Neural progenitor cell (in vitro differentiated cells): Measurements from ENCODE around the gene BRSK2.

ENCODE experiments used
- EZH2phosphoT487 ChIP-seq: fragments of 200-600 bp; sonication (generic); IDR thresholded peaks from 2 replicates; pipeline ENCODE4 v1.6.1; 2017; ENCODE audit warnings: antibody characterized with exemption
- TF ChIP-seq, protein P1 (sequence below): fragments of 200-600 bp; sonication (generic); IDR thresholded peaks from 2 replicates; pipeline ENCODE4 v1.5.1; 2017; ENCODE audit warnings: antibody characterized with exemption, mild to moderate bottlenecking

- TF ChIP-seq, protein P1, sequence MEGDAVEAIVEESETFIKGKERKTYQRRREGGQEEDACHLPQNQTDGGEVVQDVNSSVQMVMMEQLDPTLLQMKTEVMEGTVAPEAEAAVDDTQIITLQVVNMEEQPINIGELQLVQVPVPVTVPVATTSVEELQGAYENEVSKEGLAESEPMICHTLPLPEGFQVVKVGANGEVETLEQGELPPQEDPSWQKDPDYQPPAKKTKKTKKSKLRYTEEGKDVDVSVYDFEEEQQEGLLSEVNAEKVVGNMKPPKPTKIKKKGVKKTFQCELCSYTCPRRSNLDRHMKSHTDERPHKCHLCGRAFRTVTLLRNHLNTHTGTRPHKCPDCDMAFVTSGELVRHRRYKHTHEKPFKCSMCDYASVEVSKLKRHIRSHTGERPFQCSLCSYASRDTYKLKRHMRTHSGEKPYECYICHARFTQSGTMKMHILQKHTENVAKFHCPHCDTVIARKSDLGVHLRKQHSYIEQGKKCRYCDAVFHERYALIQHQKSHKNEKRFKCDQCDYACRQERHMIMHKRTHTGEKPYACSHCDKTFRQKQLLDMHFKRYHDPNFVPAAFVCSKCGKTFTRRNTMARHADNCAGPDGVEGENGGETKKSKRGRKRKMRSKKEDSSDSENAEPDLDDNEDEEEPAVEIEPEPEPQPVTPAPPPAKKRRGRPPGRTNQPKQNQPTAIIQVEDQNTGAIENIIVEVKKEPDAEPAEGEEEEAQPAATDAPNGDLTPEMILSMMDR = peak; percentile 46
- no peak for TF ChIP-seq EZH2phosphoT487
Observed at GRCh38 chr11:1453611-1454034, 63.9 kb downstream of the BRSK2 start.
